Stimulated activated CD4-positive, alpha-beta T cell treated with anti-CD3 and anti-CD28 coated beads, Interleukin-12 subunit alpha, Interleukin-12 subunit beta, amount 100 ng/mL, for 4 hours (primary cell): Measurements from ENCODE around the gene FBXO22.
"Not testable (repeated sequence)": the region's sequence is repeated elsewhere in the genome, so short reads cannot be mapped to it uniquely, and the experiment has no call there.

Source experiments
- DNase-seq: peaks from one replicate; pipeline ENCODE4 v3.0.0-alpha.2; 2020

FBXO22 gene

GRCh38 chr15:75984706-75985105, 81.0 kb downstream of the FBXO22 start:
- not testable (repeated sequence) for DNase-seq

- no peak for DNase-seq
Observed at GRCh38 chr15:75985971-75986370, 82.3 kb downstream of the FBXO22 start.

- no peak for DNase-seq
Observed at GRCh38 chr15:75989045-75989444, 85.4 kb downstream of the FBXO22 start.

GRCh38 chr15:75989875-75990274, 86.2 kb downstream of the FBXO22 start:
- DNase-seq: no peak
